HUES6 (cell line): ENCODE measurements around the gene CLN3.
"Not testable (repeated sequence)": the region's sequence is repeated elsewhere in the genome, so short reads cannot be mapped to it uniquely, and the experiment has no call there.

Experiments used
- H3K27ac ChIP-seq: 2 replicates; pipeline ENCODE4 v1.7.0; 2013; ENCODE audit warnings: low read depth, mild to moderate bottlenecking, low read length, inconsistent platforms
- H3K27me3 ChIP-seq: 2 replicates; pipeline ENCODE4 v1.6.1; 2013; ENCODE audit warnings: low read length; ENCODE audit not compliant: control insufficient read depth, insufficient read depth
- H3K36me3 ChIP-seq: 2 replicates; pipeline ENCODE4 v1.6.1; 2013; ENCODE audit warnings: low read length; ENCODE audit not compliant: control insufficient read depth, insufficient read depth
- H3K4me1 ChIP-seq: 2 replicates; pipeline ENCODE4 v1.6.1; 2013; ENCODE audit warnings: low read length; ENCODE audit not compliant: control insufficient read depth, insufficient read depth
- H3K4me3 ChIP-seq: 2 replicates; pipeline ENCODE4 v1.5.1; 2013; ENCODE audit warnings: low read depth, low read length
- H3K9ac ChIP-seq: one replicate; pipeline ENCODE4 v1.6.1; 2013; ENCODE audit warnings: mild to moderate bottlenecking, low read length
- H3K9me3 ChIP-seq: 2 replicates; pipeline ENCODE4 v1.6.1; 2013; ENCODE audit warnings: low read depth, low read length; ENCODE audit not compliant: control insufficient read depth, insufficient read depth

The CLN3 gene

DNA sequence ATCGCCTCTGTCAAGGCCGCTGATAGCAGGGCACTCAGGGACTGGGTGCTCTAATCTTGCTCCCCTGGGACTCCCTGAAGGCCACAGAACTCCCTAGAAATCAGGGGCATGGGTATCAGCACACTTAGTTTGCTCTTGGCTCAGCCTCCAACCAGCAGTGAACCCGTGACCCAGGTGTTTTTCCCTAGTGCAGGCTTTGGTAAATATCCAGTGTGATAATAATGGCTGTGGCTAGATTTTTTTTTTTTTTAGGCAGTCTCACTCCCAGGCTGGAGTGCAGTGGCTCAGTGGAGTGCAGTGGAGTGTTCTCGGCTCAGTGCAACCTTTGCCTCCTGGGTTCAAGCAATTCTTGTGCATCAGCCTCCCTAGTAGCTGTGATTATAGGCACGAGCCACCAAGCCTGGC, 36.6 kb upstream of the CLN3 start:
- Histone ChIP-seq H3K27ac (no peak overlapping the region), H3K4me1 (peaks cover 5% of the 10 kb centered on the region; the same call in 1 of the 2 replicates), H3K9ac (no peak overlapping the region), H3K9me3 (peaks cover 4% of the 10 kb centered on the region; the same call in 1 of the 2 replicates), H3K27me3 (no peaks in the 10 kb centered on the region), H3K36me3 (no peaks in the 10 kb centered on the region), H3K4me3 (no peak overlapping the region)

GRCh38 chr16:28527985-28528384, 36.1 kb upstream of the CLN3 start:
- Histone ChIP-seq H3K4me3 (no peak overlapping the region), H3K27me3 (no peaks in the 10 kb centered on the region), H3K9me3 (peaks cover 4% of the 10 kb centered on the region; the same call in 1 of the 2 replicates), H3K27ac (no peak overlapping the region), H3K9ac (no peak overlapping the region), H3K4me1 (peaks cover 5% of the 10 kb centered on the region; the same call in 1 of the 2 replicates), H3K36me3 (no peaks in the 10 kb centered on the region)

DNA sequence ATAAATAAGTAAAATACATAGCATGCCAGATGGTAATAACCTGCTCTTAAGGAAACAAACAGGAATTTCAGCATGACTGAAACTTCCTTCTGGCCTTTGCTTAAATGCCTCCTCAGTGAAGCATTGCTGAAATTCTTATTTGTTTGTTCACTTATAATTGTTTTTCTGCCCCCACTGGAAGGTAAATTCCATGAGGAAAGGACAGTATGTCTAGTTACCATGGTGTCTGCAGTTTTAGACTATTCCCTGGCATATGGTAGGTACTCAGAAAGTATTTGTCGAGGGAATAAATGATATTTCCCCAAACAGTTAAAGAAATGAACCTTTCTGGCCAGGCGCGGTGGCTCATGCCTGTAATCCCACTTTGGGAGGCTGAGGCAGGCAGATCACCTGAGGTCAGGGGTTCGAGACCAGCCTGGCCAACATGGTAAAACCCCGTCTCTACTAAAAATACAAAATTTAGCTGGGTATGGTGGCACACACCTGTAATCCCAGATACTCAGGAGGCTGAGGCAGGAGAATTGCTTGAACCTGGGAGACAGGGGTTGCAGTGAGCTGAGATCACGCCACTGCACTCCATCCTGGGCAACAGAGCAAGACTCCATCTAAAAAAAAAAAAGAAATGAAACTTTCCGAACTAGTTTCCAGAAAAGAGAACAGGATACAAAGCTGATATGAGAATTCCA, 35.4 kb upstream of the CLN3 start:
- not testable (repeated sequence) for H3K4me1 ChIP-seq, H3K27ac ChIP-seq, H3K36me3 ChIP-seq, H3K27me3 ChIP-seq, H3K4me3 ChIP-seq, H3K9me3 ChIP-seq, H3K9ac ChIP-seq

DNA sequence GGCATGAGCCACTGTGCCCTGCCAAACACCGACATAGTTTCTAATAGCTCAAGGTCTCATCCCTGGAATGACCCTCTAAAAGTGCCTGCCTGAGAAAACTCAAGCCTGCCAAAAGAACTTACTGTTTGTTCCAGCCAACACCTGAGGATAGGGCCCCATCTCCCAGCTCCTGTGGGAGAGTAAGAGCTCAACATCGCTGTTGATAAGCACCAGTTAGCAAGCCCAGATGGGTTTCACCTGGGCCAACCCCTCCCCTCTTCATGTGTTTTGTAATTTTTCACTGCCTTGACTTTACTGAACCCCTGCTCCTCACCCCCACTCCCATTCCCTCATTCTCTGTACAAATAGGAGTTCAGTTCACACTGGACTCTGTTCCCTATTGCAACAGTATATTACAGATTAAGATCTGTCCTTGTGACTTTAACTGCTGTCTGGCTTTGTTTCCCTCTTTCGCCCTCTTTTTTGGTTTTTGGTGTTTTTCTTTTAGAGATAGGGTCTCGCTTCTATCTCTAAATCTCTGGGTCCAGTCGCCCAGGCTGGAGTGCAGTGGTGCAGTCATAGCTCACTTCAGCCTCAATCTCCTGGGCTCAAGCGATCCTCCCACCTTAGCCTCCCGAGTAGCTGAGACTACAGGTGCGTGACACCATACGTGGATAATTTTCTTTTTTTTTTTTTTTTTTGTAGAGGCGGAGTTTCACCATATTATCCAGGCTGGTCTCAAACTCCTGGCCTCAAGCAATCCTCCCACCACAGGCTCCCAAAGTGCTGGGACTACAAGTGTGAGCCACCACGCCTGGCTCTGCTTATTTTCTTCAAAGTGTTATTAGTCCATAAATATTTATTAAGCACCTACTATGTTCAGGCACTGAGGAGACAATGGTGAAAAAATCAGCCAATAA, 34.6 kb upstream of the CLN3 start:
- Histone ChIP-seq H3K4me1 (no peaks in the 10 kb centered on the region), H3K27ac (no peak overlapping the region), H3K4me3 (no peak overlapping the region), H3K9me3 (peaks cover 4% of the 10 kb centered on the region; the same call in 1 of the 2 replicates), H3K9ac (no peak overlapping the region), H3K36me3 (no peaks in the 10 kb centered on the region), H3K27me3 (no peaks in the 10 kb centered on the region)

- no peaks in the 10 kb centered on the region for H3K36me3 ChIP-seq
- peaks cover 4% of the 10 kb centered on the region; the same call in 1 of the 2 replicates for H3K9me3 ChIP-seq
- H3K9ac ChIP-seq: no peak overlapping the region
- no peak overlapping the region for H3K4me3 ChIP-seq
- H3K4me1 ChIP-seq: no peaks in the 10 kb centered on the region
- H3K27ac ChIP-seq: no peak overlapping the region
- H3K27me3 ChIP-seq: no peaks in the 10 kb centered on the region
These were observed 32.9 kb upstream of the CLN3 start for GRCh38 chr16:28524681-28525171.

DNA sequence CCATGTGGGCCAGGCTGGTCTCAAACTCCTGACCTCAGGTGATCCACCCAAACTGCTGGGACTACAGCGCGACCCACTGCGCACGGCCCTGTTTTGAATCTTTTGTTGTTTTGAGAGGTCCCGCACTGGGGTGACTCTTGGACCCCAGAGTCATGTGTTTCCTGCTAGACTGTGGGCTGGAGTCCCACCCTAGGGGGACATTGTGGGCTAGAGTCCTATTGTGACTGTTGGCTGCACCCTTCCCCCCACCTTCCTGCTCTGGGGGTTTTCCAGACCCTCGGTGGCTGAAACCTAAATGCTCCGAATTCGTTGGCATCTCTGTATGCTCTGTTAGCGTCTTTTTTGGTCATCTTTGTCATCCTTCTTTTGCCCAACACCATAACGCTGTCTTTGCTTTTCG, 30.9 kb upstream of the CLN3 start:
- H3K9me3 ChIP-seq: peaks cover 4% of the 10 kb centered on the region; the same call in 1 of the 2 replicates
- H3K27ac ChIP-seq: no peak overlapping the region
- H3K36me3 ChIP-seq: no peaks in the 10 kb centered on the region
- H3K4me1 ChIP-seq: no peaks in the 10 kb centered on the region
- H3K27me3 ChIP-seq: no peaks in the 10 kb centered on the region
- H3K9ac ChIP-seq: no peak overlapping the region
- H3K4me3 ChIP-seq: no peak overlapping the region

DNA sequence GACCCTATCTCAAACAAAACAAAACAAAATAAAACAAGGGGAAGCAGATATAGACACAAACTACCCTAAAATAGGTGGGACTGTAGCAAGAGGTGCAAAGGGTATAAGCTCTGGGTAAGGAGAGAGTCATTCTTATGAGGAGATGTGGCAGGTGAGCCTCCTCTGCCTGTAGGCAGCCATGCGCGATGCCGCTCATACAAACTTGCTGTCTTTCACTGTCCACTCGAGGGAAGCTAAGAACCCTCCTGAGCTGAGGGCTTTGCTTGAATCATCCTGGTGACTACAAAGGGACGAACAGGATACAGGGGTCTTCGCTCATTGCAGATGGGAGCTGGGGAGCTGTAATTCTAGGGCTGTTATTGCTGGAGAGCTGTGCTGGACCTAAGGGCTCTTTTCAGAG, 29.6 kb upstream of the CLN3 start:
- peaks cover 4% of the 10 kb centered on the region; the same call in 1 of the 2 replicates for H3K9me3 ChIP-seq
- H3K9ac ChIP-seq: no peak overlapping the region
- no peaks in the 10 kb centered on the region for H3K27me3 ChIP-seq
- H3K4me1 ChIP-seq: no peaks in the 10 kb centered on the region
- H3K36me3 ChIP-seq: no peaks in the 10 kb centered on the region
- H3K27ac ChIP-seq: no peak overlapping the region
- H3K4me3 ChIP-seq: no peak overlapping the region

DNA sequence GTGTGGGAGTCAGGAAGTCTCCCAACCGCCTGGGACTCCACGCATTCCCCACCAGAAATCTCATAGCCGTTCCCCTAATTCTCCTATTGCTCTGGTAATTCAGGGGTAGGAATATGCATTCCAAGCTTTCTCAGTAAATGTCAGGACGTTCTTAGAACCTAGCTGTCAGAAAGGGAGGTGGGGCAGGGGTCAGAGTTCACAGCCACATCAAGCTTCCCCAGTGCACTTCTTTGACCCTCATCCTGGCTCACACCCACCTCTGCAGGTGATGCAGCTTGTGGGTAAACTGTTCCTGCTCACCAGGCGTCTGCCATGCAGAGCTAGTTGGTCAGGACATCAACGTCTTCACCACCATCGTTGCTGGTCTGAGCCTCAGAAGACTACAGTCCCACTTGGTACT, 28.8 kb upstream of the CLN3 start:
- H3K9ac ChIP-seq: no peak overlapping the region
- no peaks in the 10 kb centered on the region for H3K27me3 ChIP-seq
- no peak overlapping the region for H3K27ac ChIP-seq
- peaks cover 4% of the 10 kb centered on the region; the same call in 1 of the 2 replicates for H3K9me3 ChIP-seq
- no peaks in the 10 kb centered on the region for H3K4me1 ChIP-seq
- H3K4me3 ChIP-seq: no peak overlapping the region
- no peaks in the 10 kb centered on the region for H3K36me3 ChIP-seq

DNA sequence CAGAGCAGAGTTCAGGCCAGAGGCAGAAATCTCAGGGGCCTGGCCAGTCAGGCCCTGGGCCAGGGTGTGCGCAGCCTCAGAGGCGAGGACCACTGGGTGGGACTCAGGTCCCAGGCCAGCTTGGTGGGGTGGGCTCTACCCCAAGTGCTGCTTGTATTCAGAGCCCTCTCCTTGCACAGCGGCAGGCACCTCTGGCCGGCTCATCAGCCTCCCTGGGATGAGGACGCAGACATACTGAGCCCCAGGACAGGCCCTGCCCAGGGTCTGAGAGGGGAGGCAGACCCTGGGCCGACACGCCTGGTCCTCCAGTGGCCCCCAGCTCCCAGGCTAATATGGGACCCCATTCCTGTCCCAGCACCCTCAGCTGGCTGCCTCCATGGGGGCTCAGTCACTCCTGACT, 22.4 kb upstream of the CLN3 start:
- no peak overlapping the region for H3K9ac ChIP-seq
- no peak overlapping the region for H3K27ac ChIP-seq
- H3K27me3 ChIP-seq: no peaks in the 10 kb centered on the region
- H3K36me3 ChIP-seq: no peaks in the 10 kb centered on the region
- H3K9me3 ChIP-seq: no peaks in the 10 kb centered on the region
- H3K4me3 ChIP-seq: no peak overlapping the region
- no peaks in the 10 kb centered on the region for H3K4me1 ChIP-seq

DNA sequence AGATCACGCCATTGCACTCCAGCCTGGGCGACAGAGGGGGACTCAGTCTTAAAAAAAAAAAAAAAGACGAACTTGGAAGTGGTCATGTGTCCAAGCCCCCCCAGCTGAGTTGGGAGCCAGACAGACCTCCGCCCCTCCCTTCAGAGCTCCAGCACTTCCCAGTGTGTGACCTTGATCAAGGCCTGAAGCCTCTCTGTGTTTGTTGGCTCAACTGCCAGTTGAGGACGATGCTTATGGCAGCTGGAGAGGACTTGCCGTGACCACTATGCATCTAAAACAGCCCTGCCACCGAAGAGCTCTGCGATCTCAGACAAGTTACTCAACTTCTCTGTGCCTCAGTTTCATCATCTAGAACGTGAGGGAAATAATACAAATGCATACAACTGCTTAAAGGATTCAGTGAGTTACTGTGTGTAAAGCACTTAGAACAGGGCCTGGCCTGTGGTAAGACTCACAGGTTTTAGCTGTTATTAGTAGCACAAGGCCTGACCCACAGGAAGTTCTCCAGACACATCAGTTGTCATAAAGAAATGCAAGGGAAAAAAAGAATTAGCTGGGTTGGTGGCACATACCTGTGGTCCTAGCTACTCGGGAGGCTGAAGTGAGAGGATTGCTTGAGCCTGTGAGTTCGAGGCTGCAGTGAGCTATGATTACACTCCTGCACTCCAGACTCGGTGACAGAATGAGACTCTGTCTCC, 21.8 kb upstream of the CLN3 start:
- Histone ChIP-seq H3K36me3 (no peaks in the 10 kb centered on the region), H3K4me3 (no peak overlapping the region), H3K4me1 (no peaks in the 10 kb centered on the region), H3K9ac (no peak overlapping the region), H3K27me3 (no peaks in the 10 kb centered on the region), H3K27ac (no peak overlapping the region), H3K9me3 (no peaks in the 10 kb centered on the region)
